ENCODE data around the gene DNLZ. TPM values are rescaled to one million over a fixed set of nuclear protein-coding genes. Genes with fewer than 3 reads are reported as not detected.

The DNLZ gene
- polyA plus RNA-seq, 1 donor from 2014 or later, result 23.6 TPM

DNA sequence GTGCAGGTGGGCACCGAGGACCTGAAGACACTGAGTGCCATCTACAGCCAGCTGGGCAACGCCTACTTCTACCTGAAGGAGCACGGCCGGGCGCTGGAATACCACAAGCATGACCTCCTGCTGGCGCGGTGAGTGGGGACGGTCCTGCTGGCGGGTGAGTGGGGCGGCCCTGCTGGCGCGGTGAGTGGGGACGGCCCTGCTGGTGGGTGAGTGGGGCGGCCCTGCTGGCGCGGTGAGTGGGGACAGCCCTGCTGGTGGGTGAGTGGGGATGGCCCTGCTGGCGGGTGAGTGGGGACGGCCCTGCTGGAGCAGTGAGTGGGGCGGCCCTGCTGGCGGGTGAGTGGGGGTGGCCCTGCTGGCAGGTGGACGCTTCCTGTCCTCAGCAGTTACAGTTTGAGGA, 29.0 kb downstream of the DNLZ start:
- H4K20me1 ChIP-seq (ENCODE audit: insufficient read depth), result no peaks in the 10 kb centered on the region
- no peaks in the 10 kb centered on the region for H3F3A ChIP-seq (ENCODE audit: insufficient read depth, low read length, poor library complexity, severe bottlenecking)
- no peak overlapping the region for H3K4me3 ChIP-seq (ENCODE audit: low read length)
- no peak overlapping the region for H3K9ac ChIP-seq (ENCODE audit: low read length)
- TF ChIP-seq EZH2 (IDR thresholded peaks at IDR 0.05; ENCODE audit: borderline replicate concordance, insufficient read depth, low read length, poor library complexity, severe bottlenecking) (no peak), TAF1 (IDR thresholded peaks at IDR 0.05; ENCODE audit: low read depth) (no peak), REST (IDR thresholded peaks at IDR 0.05; ENCODE audit: borderline replicate concordance) (no peak), MXI1 (conservative IDR thresholded peaks at IDR 0.05; ENCODE audit: poor library complexity, severe bottlenecking) (no peak), EP300 (conservative IDR thresholded peaks at IDR 0.05; ENCODE audit: poor library complexity, severe bottlenecking) (no peak)
- TF ChIP-seq, protein P1, sequence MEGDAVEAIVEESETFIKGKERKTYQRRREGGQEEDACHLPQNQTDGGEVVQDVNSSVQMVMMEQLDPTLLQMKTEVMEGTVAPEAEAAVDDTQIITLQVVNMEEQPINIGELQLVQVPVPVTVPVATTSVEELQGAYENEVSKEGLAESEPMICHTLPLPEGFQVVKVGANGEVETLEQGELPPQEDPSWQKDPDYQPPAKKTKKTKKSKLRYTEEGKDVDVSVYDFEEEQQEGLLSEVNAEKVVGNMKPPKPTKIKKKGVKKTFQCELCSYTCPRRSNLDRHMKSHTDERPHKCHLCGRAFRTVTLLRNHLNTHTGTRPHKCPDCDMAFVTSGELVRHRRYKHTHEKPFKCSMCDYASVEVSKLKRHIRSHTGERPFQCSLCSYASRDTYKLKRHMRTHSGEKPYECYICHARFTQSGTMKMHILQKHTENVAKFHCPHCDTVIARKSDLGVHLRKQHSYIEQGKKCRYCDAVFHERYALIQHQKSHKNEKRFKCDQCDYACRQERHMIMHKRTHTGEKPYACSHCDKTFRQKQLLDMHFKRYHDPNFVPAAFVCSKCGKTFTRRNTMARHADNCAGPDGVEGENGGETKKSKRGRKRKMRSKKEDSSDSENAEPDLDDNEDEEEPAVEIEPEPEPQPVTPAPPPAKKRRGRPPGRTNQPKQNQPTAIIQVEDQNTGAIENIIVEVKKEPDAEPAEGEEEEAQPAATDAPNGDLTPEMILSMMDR (IDR thresholded peaks at IDR 0.05; ENCODE audit: poor library complexity, severe bottlenecking), result no peak
- no peaks in the 10 kb centered on the region for H3K9me3 ChIP-seq (ENCODE audit: low read length)
- H3K4me2 ChIP-seq (ENCODE audit: low read length), result no peak overlapping the region
- peaks cover 13% of the 10 kb centered on the region for H3K79me2 ChIP-seq (replicated peaks; ENCODE audit: insufficient read depth, low read length)
- H3K27ac ChIP-seq (ENCODE audit: low read length), result no peak overlapping the region
- no peak overlapping the region for H2AFZ ChIP-seq (ENCODE audit: low read depth, low read length)
- H3K27me3 ChIP-seq (ENCODE audit: insufficient read depth, low read depth, low read length), result no peaks in the 10 kb centered on the region
- no peaks in the 10 kb centered on the region for H3K36me3 ChIP-seq (ENCODE audit: insufficient read depth, low read length)
- no peaks in the 10 kb centered on the region for H3K9me2 ChIP-seq (ENCODE audit: insufficient read depth, low read length)

DNA sequence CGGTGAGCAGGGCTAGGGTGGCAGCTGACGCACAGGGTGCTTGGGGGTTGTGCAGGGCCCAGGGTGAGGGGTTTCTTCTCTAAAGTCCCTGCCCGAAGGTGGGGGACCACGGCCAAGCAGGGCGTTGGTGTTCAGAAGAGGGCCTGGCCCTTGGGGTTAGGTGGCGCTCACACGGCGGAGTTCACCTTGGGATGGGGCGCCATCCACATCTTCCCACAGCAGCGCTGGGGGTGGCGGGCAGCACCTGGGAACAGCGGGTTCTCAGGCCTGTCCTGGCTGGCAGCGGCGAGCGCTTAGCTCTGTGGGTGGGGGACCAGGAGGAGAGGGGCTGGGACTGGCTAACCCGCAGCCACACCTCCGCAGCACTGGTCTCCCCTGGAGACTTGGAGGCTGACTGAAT, 30.1 kb downstream of the DNLZ start:
- H2AFZ ChIP-seq (ENCODE audit: low read depth, low read length), result no peak overlapping the region
- H3K27me3 ChIP-seq (ENCODE audit: insufficient read depth, low read depth, low read length), result no peaks in the 10 kb centered on the region
- H3K4me2 ChIP-seq (ENCODE audit: low read length), result no peak overlapping the region
- no peaks in the 10 kb centered on the region for H3K9me3 ChIP-seq (ENCODE audit: low read length)
- H3K79me2 ChIP-seq (replicated peaks; ENCODE audit: insufficient read depth, low read length), result peaks cover 23% of the 10 kb centered on the region
- H3K9ac ChIP-seq (ENCODE audit: low read length), result no peak overlapping the region
- H3K36me3 ChIP-seq (ENCODE audit: insufficient read depth, low read length), result no peaks in the 10 kb centered on the region
- TF ChIP-seq, protein P1 (IDR thresholded peaks at IDR 0.05; ENCODE audit: poor library complexity, severe bottlenecking), result no peak
- TF ChIP-seq EP300 (conservative IDR thresholded peaks at IDR 0.05; ENCODE audit: poor library complexity, severe bottlenecking) (no peak), EZH2 (IDR thresholded peaks at IDR 0.05; ENCODE audit: borderline replicate concordance, insufficient read depth, low read length, poor library complexity, severe bottlenecking) (no peak), TAF1 (IDR thresholded peaks at IDR 0.05; ENCODE audit: low read depth) (no peak), RAD21 (conservative IDR thresholded peaks at IDR 0.05) (no peak), SMC3 (conservative IDR thresholded peaks at IDR 0.05; ENCODE audit: poor library complexity) (no peak), POLR2AphosphoS5 (IDR thresholded peaks at IDR 0.05) (no peak), MXI1 (conservative IDR thresholded peaks at IDR 0.05; ENCODE audit: poor library complexity, severe bottlenecking) (no peak), REST (IDR thresholded peaks at IDR 0.05; ENCODE audit: borderline replicate concordance) (no peak)
- no peak overlapping the region for H3K4me3 ChIP-seq (ENCODE audit: low read length)
- H3K27ac ChIP-seq (ENCODE audit: low read length), result no peak overlapping the region
- no peaks in the 10 kb centered on the region for H3K9me2 ChIP-seq (ENCODE audit: insufficient read depth, low read length)
- no peaks in the 10 kb centered on the region for H4K20me1 ChIP-seq (ENCODE audit: insufficient read depth)
- H3F3A ChIP-seq (ENCODE audit: insufficient read depth, low read length, poor library complexity, severe bottlenecking), result no peaks in the 10 kb centered on the region

Measured in neural cell (in vitro differentiated cells).